HEK293 (cell line): ENCODE data around the gene ACACB.
A peak's percentile ranks its signal among the peaks of the same experiment; 100 is the strongest.

Experiments
- CTCF ChIA-PET: fragments of 350-600 bp; formaldehyde crosslinking; extraction: SDS; loops from one replicate; lab custom pipeline; 2021; ENCODE audit warnings: antibody characterized with exemption; lab: Yijun Ruan, JAX
- POLR2A ChIA-PET: fragments of 300-600 bp; formaldehyde crosslinking; extraction: SDS; loops from one replicate; lab custom pipeline; 2020; ENCODE audit warnings: antibody characterized with exemption, inconsistent platforms; lab: Yijun Ruan, JAX
- H3K27ac ChIP-seq: fragments of 200-500 bp; sonication (Bioruptor generic); 2 replicates; pipeline ENCODE4 v1.5.1; 2014; ENCODE audit warnings: low read depth, low read length, control low read depth, inconsistent platforms; ENCODE audit errors: extremely low read depth
- H3K36me3 ChIP-seq, 2 experiments: fragments of 200-500 bp in 1 of 2; sonication (Bioruptor generic) in 1 of 2; 1 replicate in 1 of 2; 2 replicates in 1 of 2; pipeline ENCODE4 v1.5.1; 2014 to 2017; ENCODE audit warnings: inconsistent platforms in 2 of 2, low read length in 2 of 2; ENCODE audit not compliant: control insufficient read depth in 2 of 2, insufficient read depth in 1 of 2
- H3K4me1 ChIP-seq: fragments of 200-500 bp; sonication (Bioruptor generic); 2 replicates; pipeline ENCODE4 v1.5.1; 2014; ENCODE audit warnings: mild to moderate bottlenecking, low read length, inconsistent platforms; ENCODE audit not compliant: control insufficient read depth, insufficient read depth
- H3K4me3 ChIP-seq: 2 replicates; pipeline ENCODE4 v1.5.1; 2011; ENCODE audit warnings: low read depth, mild to moderate bottlenecking, control low read depth, low read length, moderate library complexity
- H3K9me3 ChIP-seq: fragments of 200-500 bp; sonication (Bioruptor generic); 2 replicates; pipeline ENCODE4 v1.5.1; 2014; ENCODE audit warnings: low read depth, low read length, inconsistent platforms; ENCODE audit not compliant: control insufficient read depth, insufficient read depth
- HOXD13 ChIP-seq: sonication (generic); formaldehyde crosslinking; IDR thresholded peaks from 2 replicates; pipeline ENCODE4 v1.8.0; 2022; ENCODE audit warnings: missing genetic modification reagents, borderline replicate concordance
- KLF10 ChIP-seq: fragments of 450-650 bp; IDR thresholded peaks from 2 replicates; pipeline ENCODE4 v1.5.1; 2018; ENCODE audit warnings: missing biosample characterization, mild to moderate bottlenecking, missing genetic modification characterization
- ZBTB20 ChIP-seq: fragments of 450-650 bp; formaldehyde crosslinking; IDR thresholded peaks from 2 replicates; pipeline ENCODE4 v1.5.1; 2016; ENCODE audit warnings: missing biosample characterization, missing genetic modification characterization
- ZFP3 ChIP-seq: fragments of 450-650 bp; formaldehyde crosslinking; IDR thresholded peaks from 2 replicates; pipeline ENCODE4 v1.5.1; 2016; ENCODE audit warnings: low read depth, missing biosample characterization, missing genetic modification characterization
- ZFP69B ChIP-seq: fragments of 450-650 bp; formaldehyde crosslinking; IDR thresholded peaks from 2 replicates; pipeline ENCODE4 v1.5.1; 2016; ENCODE audit warnings: missing biosample characterization, missing genetic modification characterization
- ZNF121 ChIP-seq: fragments of 450-650 bp; formaldehyde crosslinking; IDR thresholded peaks from 2 replicates; pipeline ENCODE4 v1.5.1; 2016; ENCODE audit warnings: missing biosample characterization, missing genetic modification characterization
- ZNF140 ChIP-seq: fragments of 450-650 bp; formaldehyde crosslinking; IDR thresholded peaks from 2 replicates; pipeline ENCODE4 v1.5.1; 2016; ENCODE audit warnings: missing biosample characterization, missing genetic modification characterization
- ZNF223 ChIP-seq: fragments of 450-650 bp; formaldehyde crosslinking; IDR thresholded peaks from 2 replicates; pipeline ENCODE4 v1.5.1; 2016; ENCODE audit warnings: missing biosample characterization, missing genetic modification characterization
- ZNF239 ChIP-seq: fragments of 450-650 bp; formaldehyde crosslinking; IDR thresholded peaks from 2 replicates; pipeline ENCODE4 v1.5.1; 2016; ENCODE audit warnings: missing biosample characterization, missing genetic modification characterization
- ZNF266 ChIP-seq: fragments of 450-650 bp; formaldehyde crosslinking; IDR thresholded peaks from 2 replicates; pipeline ENCODE4 v1.5.1; 2016; ENCODE audit warnings: missing biosample characterization, missing genetic modification characterization, low read depth
- ZNF423 ChIP-seq: fragments of 450-650 bp; formaldehyde crosslinking; IDR thresholded peaks from 2 replicates; pipeline ENCODE4 v1.5.1; 2016; ENCODE audit warnings: missing biosample characterization, missing genetic modification characterization
- ZNF561 ChIP-seq: fragments of 450-650 bp; IDR thresholded peaks from 2 replicates; pipeline ENCODE4 v1.5.1; 2018; ENCODE audit warnings: missing biosample characterization, missing genetic modification characterization, borderline replicate concordance
- ZNF776 ChIP-seq: fragments of 450-650 bp; formaldehyde crosslinking; IDR thresholded peaks from 2 replicates; pipeline ENCODE4 v1.5.0; 2017; ENCODE audit warnings: missing biosample characterization, missing genetic modification characterization, borderline replicate concordance
- TF ChIP-seq, protein P1 (sequence below): fragments of 450-650 bp; formaldehyde crosslinking; IDR thresholded peaks from 2 replicates; pipeline ENCODE4 v1.5.1; 2016; ENCODE audit warnings: missing biosample characterization, missing genetic modification characterization
- TF ChIP-seq, protein P2 (sequence below): fragments of 450-650 bp; formaldehyde crosslinking; IDR thresholded peaks from 2 replicates; pipeline ENCODE4 v1.5.1; 2016; ENCODE audit warnings: missing biosample characterization, missing genetic modification characterization
- TF ChIP-seq, protein P3 (sequence below): fragments of 450-650 bp; formaldehyde crosslinking; IDR thresholded peaks from 2 replicates; pipeline ENCODE4 v1.5.1; 2017; ENCODE audit warnings: missing biosample characterization, missing genetic modification characterization
- TF ChIP-seq, protein P4 (sequence below): fragments of 450-650 bp; formaldehyde crosslinking; IDR thresholded peaks from 2 replicates; pipeline ENCODE4 v1.5.1; 2016; ENCODE audit warnings: missing biosample characterization, missing genetic modification characterization
- TF ChIP-seq, protein P5 (sequence below): fragments of 450-650 bp; formaldehyde crosslinking; IDR thresholded peaks from 2 replicates; pipeline ENCODE4 v1.5.1; 2016; ENCODE audit warnings: missing biosample characterization, missing genetic modification characterization

Gene ACACB

GRCh38 chr12:109126784-109127183 lies 10.4 kb downstream of the ACACB start:
- TF ChIP-seq, protein P1, sequence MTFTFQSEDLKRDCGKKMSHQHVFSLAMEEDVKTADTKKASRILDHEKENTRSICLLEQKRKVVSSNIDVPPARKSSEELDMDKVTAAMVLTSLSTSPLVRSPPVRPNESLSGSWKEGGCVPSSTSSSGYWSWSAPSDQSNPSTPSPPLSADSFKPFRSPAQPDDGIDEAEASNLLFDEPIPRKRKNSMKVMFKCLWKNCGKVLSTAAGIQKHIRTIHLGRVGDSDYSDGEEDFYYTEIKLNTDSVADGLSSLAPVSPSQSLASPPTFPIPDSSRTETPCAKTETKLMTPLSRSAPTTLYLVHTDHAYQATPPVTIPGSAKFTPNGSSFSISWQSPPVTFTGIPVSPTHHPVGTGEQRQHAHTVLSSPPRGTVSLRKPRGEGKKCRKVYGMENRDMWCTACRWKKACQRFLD = no peak
- TF ChIP-seq ZNF140 (tag by site-specific recombination) = no peak
- TF ChIP-seq ZNF776 = no peak
- TF ChIP-seq HOXD13 (CRISPR knock-in tag) = no peak
- Histone ChIP-seq H3K36me3 (no peaks in the 10 kb centered on the region), H3K9me3 (no peaks in the 10 kb centered on the region), H3K27ac (no peak overlapping the region), H3K4me3 (no peak overlapping the region), H3K4me1 (no peaks in the 10 kb centered on the region)
- POLR2A ChIA-PET = no interaction called here
- CTCF ChIA-PET = interaction anchor here (4.7 kb wide), 1 partner anchor 14 kb away, joined by 22 read pairs; no protein-coding TSS in a partner anchor

GRCh38 chr12:109127533-109128242 lies 11.3 kb downstream of the ACACB start:
- TF ChIP-seq ZFP69B (no peak), ZNF561 (no peak), ZNF223 (no peak), ZBTB20 (no peak), ZFP3 (tag by site-specific recombination) (peak; percentile 87)
- TF ChIP-seq, protein P2, sequence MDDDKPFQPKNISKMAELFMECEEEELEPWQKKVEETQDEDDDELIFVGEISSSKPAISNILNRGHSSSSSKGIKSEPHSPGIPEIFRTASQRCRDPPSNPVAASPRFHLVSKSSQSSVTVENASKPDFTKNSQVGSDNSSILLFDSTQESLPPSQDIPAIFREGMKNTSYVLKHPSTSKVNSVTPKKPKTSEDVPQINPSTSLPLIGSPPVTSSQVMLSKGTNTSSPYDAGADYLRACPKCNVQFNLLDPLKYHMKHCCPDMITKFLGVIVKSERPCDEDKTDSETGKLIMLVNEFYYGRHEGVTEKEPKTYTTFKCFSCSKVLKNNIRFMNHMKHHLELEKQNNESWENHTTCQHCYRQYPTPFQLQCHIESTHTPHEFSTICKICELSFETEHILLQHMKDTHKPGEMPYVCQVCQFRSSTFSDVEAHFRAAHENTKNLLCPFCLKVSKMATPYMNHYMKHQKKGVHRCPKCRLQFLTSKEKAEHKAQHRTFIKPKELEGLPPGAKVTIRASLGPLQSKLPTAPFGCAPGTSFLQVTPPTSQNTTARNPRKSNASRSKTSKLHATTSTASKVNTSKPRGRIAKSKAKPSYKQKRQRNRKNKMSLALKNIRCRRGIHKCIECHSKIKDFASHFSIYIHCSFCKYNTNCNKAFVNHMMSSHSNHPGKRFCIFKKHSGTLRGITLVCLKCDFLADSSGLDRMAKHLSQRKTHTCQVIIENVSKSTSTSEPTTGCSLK = no peak
- no peak overlapping the region for H3K4me3 ChIP-seq
- no peaks in the 10 kb centered on the region for H3K4me1 ChIP-seq
- H3K27ac ChIP-seq = no peak overlapping the region
- POLR2A ChIA-PET = no interaction called here
- H3K9me3 ChIP-seq = no peaks in the 10 kb centered on the region
- CTCF ChIA-PET = interaction anchor here (0.7 to 4.7 kb wide), 4 partner anchors 15 to 322 kb away, joined by 3 to 22 read pairs (median 4); no protein-coding TSS in a partner anchor
- H3K36me3 ChIP-seq = no peaks in the 10 kb centered on the region

GRCh38 chr12:109130297-109131153 lies 14.1 kb downstream of the ACACB start:
- ChIA-PET CTCF (interaction anchor here (0.5 to 0.9 kb wide), 2 partner anchors 248 to 258 kb away, joined by 3 to 5 read pairs; no protein-coding TSS in a partner anchor), POLR2A (no interaction called here)
- H3K27ac ChIP-seq = no peak overlapping the region
- no peaks in the 10 kb centered on the region for H3K4me1 ChIP-seq
- no peaks in the 10 kb centered on the region for H3K9me3 ChIP-seq
- H3K4me3 ChIP-seq = no peak overlapping the region
- H3K36me3 ChIP-seq = no peaks in the 10 kb centered on the region
- TF ChIP-seq, protein P3, sequence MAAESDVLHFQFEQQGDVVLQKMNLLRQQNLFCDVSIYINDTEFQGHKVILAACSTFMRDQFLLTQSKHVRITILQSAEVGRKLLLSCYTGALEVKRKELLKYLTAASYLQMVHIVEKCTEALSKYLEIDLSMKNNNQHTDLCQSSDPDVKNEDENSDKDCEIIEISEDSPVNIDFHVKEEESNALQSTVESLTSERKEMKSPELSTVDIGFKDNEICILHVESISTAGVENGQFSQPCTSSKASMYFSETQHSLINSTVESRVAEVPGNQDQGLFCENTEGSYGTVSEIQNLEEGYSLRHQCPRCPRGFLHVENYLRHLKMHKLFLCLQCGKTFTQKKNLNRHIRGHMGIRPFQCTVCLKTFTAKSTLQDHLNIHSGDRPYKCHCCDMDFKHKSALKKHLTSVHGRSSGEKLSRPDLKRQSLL (tag by site-specific recombination) = no peak
- no peak for TF ChIP-seq KLF10 (tag by site-specific recombination)
- TF ChIP-seq ZNF239 = no peak
- TF ChIP-seq ZNF121 (tag by site-specific recombination) = no peak
- TF ChIP-seq ZNF266 (tag by site-specific recombination) = no peak
- TF ChIP-seq, protein P4, sequence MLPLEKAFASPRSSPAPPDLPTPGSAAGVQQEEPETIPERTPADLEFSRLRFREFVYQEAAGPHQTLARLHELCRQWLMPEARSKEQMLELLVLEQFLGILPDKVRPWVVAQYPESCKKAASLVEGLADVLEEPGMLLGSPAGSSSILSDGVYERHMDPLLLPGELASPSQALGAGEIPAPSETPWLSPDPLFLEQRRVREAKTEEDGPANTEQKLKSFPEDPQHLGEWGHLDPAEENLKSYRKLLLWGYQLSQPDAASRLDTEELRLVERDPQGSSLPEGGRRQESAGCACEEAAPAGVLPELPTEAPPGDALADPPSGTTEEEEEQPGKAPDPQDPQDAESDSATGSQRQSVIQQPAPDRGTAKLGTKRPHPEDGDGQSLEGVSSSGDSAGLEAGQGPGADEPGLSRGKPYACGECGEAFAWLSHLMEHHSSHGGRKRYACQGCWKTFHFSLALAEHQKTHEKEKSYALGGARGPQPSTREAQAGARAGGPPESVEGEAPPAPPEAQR (tag by site-specific recombination) = no peak
- no peak for TF ChIP-seq ZNF423
- TF ChIP-seq, protein P5, sequence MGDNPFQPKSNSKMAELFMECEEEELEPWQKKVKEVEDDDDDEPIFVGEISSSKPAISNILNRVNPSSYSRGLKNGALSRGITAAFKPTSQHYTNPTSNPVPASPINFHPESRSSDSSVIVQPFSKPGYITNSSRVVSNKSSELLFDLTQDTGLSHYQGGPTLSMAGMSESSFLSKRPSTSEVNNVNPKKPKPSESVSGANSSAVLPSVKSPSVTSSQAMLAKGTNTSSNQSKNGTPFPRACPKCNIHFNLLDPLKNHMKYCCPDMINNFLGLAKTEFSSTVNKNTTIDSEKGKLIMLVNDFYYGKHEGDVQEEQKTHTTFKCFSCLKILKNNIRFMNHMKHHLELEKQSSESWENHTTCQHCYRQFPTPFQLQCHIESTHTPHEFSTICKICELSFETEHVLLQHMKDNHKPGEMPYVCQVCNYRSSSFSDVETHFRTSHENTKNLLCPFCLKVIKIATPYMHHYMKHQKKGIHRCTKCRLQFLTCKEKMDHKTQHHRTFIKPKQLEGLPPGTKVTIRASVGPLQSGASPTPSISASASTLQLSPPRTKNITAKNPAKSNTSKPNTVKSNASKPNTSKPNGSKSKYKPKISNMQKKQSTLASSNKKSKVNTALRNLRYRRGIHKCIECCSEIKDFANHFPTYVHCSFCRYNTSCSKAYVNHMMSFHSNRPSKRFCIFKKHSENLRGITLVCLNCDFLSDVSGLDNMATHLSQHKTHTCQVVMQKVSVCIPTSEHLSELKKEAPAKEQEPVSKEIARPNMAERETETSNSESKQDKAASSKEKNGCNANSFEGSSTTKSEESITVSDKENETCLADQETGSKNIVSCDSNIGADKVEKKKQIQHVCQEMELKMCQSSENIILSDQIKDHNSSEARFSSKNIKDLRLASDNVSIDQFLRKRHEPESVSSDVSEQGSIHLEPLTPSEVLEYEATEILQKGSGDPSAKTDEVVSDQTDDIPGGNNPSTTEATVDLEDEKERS (tag by site-specific recombination) = no peak
